NT2/D1 (cell line): ENCODE measurements around the gene FBLN1.

ENCODE experiments used
- DNase-seq: peaks from one replicate; pipeline ENCODE4 v3.0.0-alpha.2; 2011; ENCODE audit warnings: low read depth, low spot score
- H3K27me3 ChIP-seq: 2 replicates; pipeline ENCODE4 v1.6.0; 2011; ENCODE audit warnings: mild to moderate bottlenecking; ENCODE audit not compliant: insufficient read length, insufficient read depth
- H3K36me3 ChIP-seq: 2 replicates; pipeline ENCODE4 v1.6.1; 2011; ENCODE audit warnings: mild to moderate bottlenecking, low read length, mixed read lengths; ENCODE audit not compliant: insufficient read depth, insufficient read length
- H3K4me1 ChIP-seq: 2 replicates; pipeline ENCODE4 v1.5.1; 2011; ENCODE audit not compliant: insufficient read depth, insufficient read length
- H3K4me3 ChIP-seq: 2 replicates; pipeline ENCODE4 v1.5.1; 2011; ENCODE audit warnings: low read depth; ENCODE audit not compliant: insufficient read length
- H3K9ac ChIP-seq: 2 replicates; pipeline ENCODE4 v1.6.0; 2011; ENCODE audit warnings: low read depth; ENCODE audit not compliant: insufficient read length
- H3K9me3 ChIP-seq: 2 replicates; pipeline ENCODE4 v1.5.1; 2011; ENCODE audit warnings: mild to moderate bottlenecking, low read length; ENCODE audit not compliant: insufficient read depth
- SUZ12 ChIP-seq: IDR thresholded peaks from 2 replicates; pipeline ENCODE4 v1.6.1; 2011; ENCODE audit not compliant: insufficient read length, insufficient read depth; ENCODE audit errors: extremely low read depth
- YY1 ChIP-seq: IDR thresholded peaks from 2 replicates; pipeline ENCODE4 v1.6.1; 2011; ENCODE audit not compliant: insufficient read length, insufficient read depth
- ZNF274 ChIP-seq: IDR thresholded peaks from 2 replicates; pipeline ENCODE4 v1.6.1; 2011; ENCODE audit warnings: mild to moderate bottlenecking, low read depth, low read length

FBLN1 gene

GRCh38 chr22:45584121-45584570 is 81.5 kb downstream of the FBLN1 start:
- Histone ChIP-seq H3K9me3 (no peaks in the 10 kb centered on the region), H3K4me1 (peaks cover 9% of the 10 kb centered on the region), H3K36me3 (peaks cover 11% of the 10 kb centered on the region), H3K9ac (no peak overlapping the region), H3K27me3 (no peaks in the 10 kb centered on the region), H3K4me3 (no peak overlapping the region)
- DNase-seq = no peak
- no peak for TF ChIP-seq SUZ12
- TF ChIP-seq YY1 = no peak
- no peak for TF ChIP-seq ZNF274

GRCh38 chr22:45584621-45585436 is 82.1 kb downstream of the FBLN1 start:
- Histone ChIP-seq H3K36me3 (peaks cover 10% of the 10 kb centered on the region), H3K9ac (no peak overlapping the region), H3K9me3 (no peaks in the 10 kb centered on the region), H3K27me3 (no peaks in the 10 kb centered on the region), H3K4me1 (peaks cover 9% of the 10 kb centered on the region), H3K4me3 (no peak overlapping the region)
- TF ChIP-seq SUZ12 (no peak), ZNF274 (no peak), YY1 (no peak)
- DNase-seq = no peak

- TF ChIP-seq YY1 (no peak), SUZ12 (no peak), ZNF274 (no peak)
- peaks cover 10% of the 10 kb centered on the region for H3K36me3 ChIP-seq
- H3K27me3 ChIP-seq = no peaks in the 10 kb centered on the region
- no peak for DNase-seq
- H3K4me1 ChIP-seq = peaks cover 9% of the 10 kb centered on the region
- H3K4me3 ChIP-seq = no peak overlapping the region
- H3K9me3 ChIP-seq = no peaks in the 10 kb centered on the region
- no peak overlapping the region for H3K9ac ChIP-seq
Observed at GRCh38 chr22:45585437-45585755, 82.7 kb downstream of the FBLN1 start.

- TF ChIP-seq YY1 (no peak), SUZ12 (no peak), ZNF274 (no peak)
- H3K4me3 ChIP-seq = no peak overlapping the region
- no peak overlapping the region for H3K9ac ChIP-seq
- peaks cover 9% of the 10 kb centered on the region for H3K36me3 ChIP-seq
- no peaks in the 10 kb centered on the region for H3K27me3 ChIP-seq
- no peaks in the 10 kb centered on the region for H3K9me3 ChIP-seq
- H3K4me1 ChIP-seq = peaks cover 9% of the 10 kb centered on the region
- no peak for DNase-seq
Observed at GRCh38 chr22:45585946-45586540, 83.4 kb downstream of the FBLN1 start.

GRCh38 chr22:45586651-45587405 is 84.1 kb downstream of the FBLN1 start:
- Histone ChIP-seq H3K4me1 (peaks cover 9% of the 10 kb centered on the region), H3K9me3 (no peaks in the 10 kb centered on the region), H3K4me3 (no peak overlapping the region), H3K9ac (no peak overlapping the region), H3K36me3 (peaks cover 5% of the 10 kb centered on the region), H3K27me3 (no peaks in the 10 kb centered on the region)
- no peak for DNase-seq
- TF ChIP-seq YY1 (no peak), ZNF274 (no peak), SUZ12 (no peak)

GRCh38 chr22:45587638-45588505 is 85.2 kb downstream of the FBLN1 start:
- TF ChIP-seq SUZ12 (no peak), ZNF274 (no peak), YY1 (no peak)
- Histone ChIP-seq H3K36me3 (peaks cover 3% of the 10 kb centered on the region), H3K9me3 (no peaks in the 10 kb centered on the region), H3K4me3 (no peak overlapping the region), H3K9ac (no peak overlapping the region), H3K4me1 (peaks cover 9% of the 10 kb centered on the region), H3K27me3 (no peaks in the 10 kb centered on the region)
- no peak for DNase-seq

- Histone ChIP-seq H3K36me3 (peaks cover 11% of the 10 kb centered on the region), H3K4me1 (peaks cover 6% of the 10 kb centered on the region), H3K9me3 (no peaks in the 10 kb centered on the region), H3K4me3 (no peak overlapping the region), H3K27me3 (no peaks in the 10 kb centered on the region), H3K9ac (no peak overlapping the region)
- no peak for DNase-seq
- TF ChIP-seq ZNF274 (no peak), YY1 (no peak), SUZ12 (no peak)
Observed at GRCh38 chr22:45589556-45589955, 86.9 kb downstream of the FBLN1 start.
